ENCODE data around the gene EPAS1. TPM values are rescaled to one million over a fixed set of nuclear protein-coding genes. Genes with fewer than 3 reads are reported as not detected.

The EPAS1 gene
- total RNA-seq, 1 donor: 132 TPM

GRCh38 chr2:46277431-46278190 is 19.6 kb upstream of the EPAS1 start:
- TF ChIP-seq, protein P1, sequence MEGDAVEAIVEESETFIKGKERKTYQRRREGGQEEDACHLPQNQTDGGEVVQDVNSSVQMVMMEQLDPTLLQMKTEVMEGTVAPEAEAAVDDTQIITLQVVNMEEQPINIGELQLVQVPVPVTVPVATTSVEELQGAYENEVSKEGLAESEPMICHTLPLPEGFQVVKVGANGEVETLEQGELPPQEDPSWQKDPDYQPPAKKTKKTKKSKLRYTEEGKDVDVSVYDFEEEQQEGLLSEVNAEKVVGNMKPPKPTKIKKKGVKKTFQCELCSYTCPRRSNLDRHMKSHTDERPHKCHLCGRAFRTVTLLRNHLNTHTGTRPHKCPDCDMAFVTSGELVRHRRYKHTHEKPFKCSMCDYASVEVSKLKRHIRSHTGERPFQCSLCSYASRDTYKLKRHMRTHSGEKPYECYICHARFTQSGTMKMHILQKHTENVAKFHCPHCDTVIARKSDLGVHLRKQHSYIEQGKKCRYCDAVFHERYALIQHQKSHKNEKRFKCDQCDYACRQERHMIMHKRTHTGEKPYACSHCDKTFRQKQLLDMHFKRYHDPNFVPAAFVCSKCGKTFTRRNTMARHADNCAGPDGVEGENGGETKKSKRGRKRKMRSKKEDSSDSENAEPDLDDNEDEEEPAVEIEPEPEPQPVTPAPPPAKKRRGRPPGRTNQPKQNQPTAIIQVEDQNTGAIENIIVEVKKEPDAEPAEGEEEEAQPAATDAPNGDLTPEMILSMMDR (IDR thresholded peaks at IDR 0.05; ENCODE audit: insufficient read depth, low read depth, low read length): no peak
- no peak for DNase-seq (ENCODE audit: low read depth)
- H3K4me3 ChIP-seq (ENCODE audit: low read depth, low read length): no peak overlapping the region

- no peak overlapping the region for H3K4me3 ChIP-seq (ENCODE audit: low read depth, low read length)
- TF ChIP-seq, protein P1 (IDR thresholded peaks at IDR 0.05; ENCODE audit: insufficient read depth, low read depth, low read length): no peak
- DNase-seq (ENCODE audit: low read depth): no peak
Measured at GRCh38 chr2:46278952-46279351, 18.3 kb upstream of the EPAS1 start.

DNA sequence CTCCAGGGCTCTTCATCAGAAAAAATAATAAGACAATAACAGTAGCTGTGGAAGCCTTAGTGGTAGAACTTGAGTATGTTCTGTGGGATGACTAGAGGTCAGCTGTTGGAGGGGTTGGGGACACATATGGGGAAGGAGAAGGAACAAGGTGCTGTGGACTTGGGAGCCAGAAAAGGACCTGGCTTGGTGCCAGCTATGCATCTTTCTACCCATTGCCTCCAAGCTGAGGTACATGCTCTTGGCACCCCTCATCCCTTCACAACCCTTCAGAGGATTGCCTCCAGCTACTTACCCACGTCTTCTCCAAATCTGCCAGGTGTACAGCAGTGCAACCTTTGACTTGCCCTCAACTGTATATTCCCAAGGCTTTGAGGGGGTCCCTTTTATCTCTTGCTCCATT is 15.3 kb upstream of the EPAS1 start:
- TF ChIP-seq, protein P1 (IDR thresholded peaks at IDR 0.05; ENCODE audit: insufficient read depth, low read depth, low read length): no peak
- H3K4me3 ChIP-seq (ENCODE audit: low read depth, low read length): no peak overlapping the region
- DNase-seq (ENCODE audit: low read depth): no peak

DNA sequence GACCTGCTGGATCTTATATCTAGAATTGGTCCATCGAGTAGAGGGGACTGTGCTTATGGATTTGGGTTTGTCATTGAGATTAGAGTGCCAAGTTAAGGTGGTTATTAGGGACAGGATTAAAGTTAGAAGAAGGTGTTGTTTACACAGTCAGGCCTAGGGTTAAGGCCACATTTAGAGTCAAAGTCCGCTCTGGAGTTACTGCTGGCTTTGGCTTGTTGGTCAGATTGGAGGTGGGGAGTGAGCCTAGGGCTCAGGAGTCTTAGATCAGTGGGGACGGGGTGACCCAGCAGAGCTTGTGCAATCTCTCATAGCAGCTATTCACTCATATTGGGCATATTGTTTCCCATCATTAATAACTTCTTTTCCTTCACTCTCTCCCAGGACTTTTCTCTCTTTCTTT is 13.5 kb upstream of the EPAS1 start:
- TF ChIP-seq, protein P1 (IDR thresholded peaks at IDR 0.05; ENCODE audit: insufficient read depth, low read depth, low read length): no peak
- H3K4me3 ChIP-seq (ENCODE audit: low read depth, low read length): no peak overlapping the region
- no peak for DNase-seq (ENCODE audit: low read depth)

DNA sequence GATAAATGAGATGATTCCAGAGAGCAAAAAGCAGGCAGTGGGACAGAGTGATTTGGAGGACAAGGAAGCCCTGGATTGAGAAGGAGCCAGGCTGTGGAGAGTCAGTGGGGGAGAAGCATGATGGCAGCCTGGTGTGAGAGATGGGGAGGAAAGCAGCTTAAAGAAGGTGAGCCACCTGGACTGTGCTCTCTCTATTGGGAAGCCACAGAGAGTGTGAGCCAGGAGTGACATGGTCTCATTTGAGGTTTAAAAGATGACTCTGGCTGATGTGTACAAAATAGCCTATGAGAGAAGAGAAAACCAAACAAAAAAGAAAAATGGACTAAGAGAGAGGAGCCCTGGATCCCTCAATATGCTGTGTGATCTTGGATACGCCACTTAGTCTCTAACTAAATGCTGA is 12.9 kb upstream of the EPAS1 start:
- TF ChIP-seq, protein P1 (IDR thresholded peaks at IDR 0.05; ENCODE audit: insufficient read depth, low read depth, low read length): no peak
- DNase-seq (ENCODE audit: low read depth): no peak

DNA sequence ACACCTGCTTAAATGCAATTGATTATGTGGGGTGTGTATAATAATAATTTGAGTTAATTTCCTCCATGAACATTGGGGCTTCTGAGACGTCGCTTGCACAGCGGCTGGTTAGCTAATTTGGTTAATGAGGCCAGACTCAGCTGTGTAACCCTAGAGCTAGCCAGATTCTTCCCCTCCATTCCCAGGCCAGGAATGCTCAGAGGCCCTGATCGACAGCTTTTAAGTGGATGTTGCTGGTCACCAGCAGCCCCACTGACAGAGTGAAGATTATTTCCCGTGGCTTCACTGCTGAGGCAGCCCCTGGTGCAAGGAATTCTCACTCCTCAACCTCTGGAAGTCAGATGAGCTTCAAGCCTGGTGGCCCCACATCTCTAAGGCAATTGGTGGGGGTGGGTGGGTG is 12.4 kb upstream of the EPAS1 start:
- H3K4me3 ChIP-seq (ENCODE audit: low read depth, low read length): no peak overlapping the region
- DNase-seq (ENCODE audit: low read depth): no peak
- TF ChIP-seq, protein P1 (IDR thresholded peaks at IDR 0.05; ENCODE audit: insufficient read depth, low read depth, low read length): no peak

More for the DNA sequence above, 12.9 kb upstream of the EPAS1 start:
- H3K4me3 ChIP-seq (ENCODE audit: low read depth, low read length): no peak overlapping the region

- no peak overlapping the region for H3K4me3 ChIP-seq (ENCODE audit: low read depth, low read length)
- DNase-seq (ENCODE audit: low read depth): no peak
- TF ChIP-seq, protein P1 (IDR thresholded peaks at IDR 0.05; ENCODE audit: insufficient read depth, low read depth, low read length): no peak
Measured at GRCh38 chr2:46286715-46287114, 10.5 kb upstream of the EPAS1 start.

Measured in fibroblast of villous mesenchyme (primary cell).